Progenitor cell of endocrine pancreas (in vitro differentiated cells): ENCODE data around the gene MFSD2B. TPM values are rescaled to one million over a fixed set of nuclear protein-coding genes. Genes with fewer than 3 reads are reported as not detected.

Source experiments
- DNase-seq: peaks from one replicate; pipeline ENCODE4 v3.0.0; 2021; ENCODE audit warnings: low spot score; ENCODE audit not compliant: unreplicated experiment
- H3K27ac Mint-ChIP-seq: 2 replicates; pipeline ENCODE4 v1.8.0; 2021; ENCODE audit warnings: mild to moderate bottlenecking, moderate library complexity, mixed read lengths
- H3K27me3 Mint-ChIP-seq: 2 replicates; pipeline ENCODE4 v1.8.0; 2021; ENCODE audit warnings: mixed read lengths
- H3K36me3 Mint-ChIP-seq: 2 replicates; pipeline ENCODE4 v1.8.0; 2022; ENCODE audit warnings: mixed read lengths; ENCODE audit not compliant: insufficient read depth
- H3K4me1 Mint-ChIP-seq: 2 replicates; pipeline ENCODE4 v1.8.0; 2021; ENCODE audit warnings: low read depth, mixed read lengths
- H3K4me3 Mint-ChIP-seq: 2 replicates; pipeline ENCODE4 v1.8.0; 2021; ENCODE audit warnings: low read depth, mild to moderate bottlenecking, moderate library complexity, mixed read lengths
- H3K9me3 Mint-ChIP-seq: 2 replicates; pipeline ENCODE4 v1.8.0; 2021; ENCODE audit warnings: low read depth, mixed read lengths
- total RNA-seq: library from RNA; stranded (reverse); gene quantifications from 2 replicates; pipeline ENCODE4 v1.2.1, GENCODE V29; 2021
- TF ChIP-seq, protein P1 (sequence below): fragments of 200-600 bp; sonication (generic); IDR thresholded peaks from one replicate; pipeline ENCODE4 v1.5.0; 2021; ENCODE audit warnings: antibody characterized with exemption, mild to moderate bottlenecking; ENCODE audit not compliant: unreplicated experiment

Gene MFSD2B
- total RNA-seq, 1 donor from 2014 or later: 1.2 TPM

DNA sequence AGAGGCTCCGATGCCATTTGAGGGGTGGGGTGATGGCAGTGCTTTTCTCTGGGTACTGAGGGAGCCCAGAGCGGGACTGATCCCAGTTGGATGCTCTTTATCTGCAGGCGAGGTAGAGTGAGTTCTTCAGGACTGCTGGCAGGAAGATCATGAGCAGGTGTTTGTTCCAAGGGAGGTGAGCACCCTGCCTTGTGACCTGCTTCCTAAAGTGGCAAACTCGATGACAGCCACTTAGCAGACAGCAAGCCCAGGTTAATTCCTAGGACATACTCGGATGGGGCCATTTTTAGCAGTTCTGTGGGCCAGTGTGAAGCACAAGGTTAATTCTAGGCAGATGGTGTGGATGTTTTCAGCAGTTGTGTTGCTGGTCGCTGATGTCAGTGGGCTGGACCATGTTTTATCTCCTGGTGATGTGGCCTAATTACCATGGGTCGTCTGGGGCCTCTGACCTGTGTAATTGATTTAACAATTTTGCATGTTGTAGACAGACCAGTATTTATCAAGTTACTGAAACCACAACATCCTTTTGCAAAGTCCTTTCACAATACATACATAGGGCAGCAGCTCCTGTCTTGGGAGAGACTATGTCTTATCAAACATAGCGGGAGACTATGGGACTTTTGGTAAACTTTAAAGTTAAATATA lies 44.6 kb downstream of the MFSD2B start:
- H3K36me3 Mint-ChIP-seq: no peaks in the 10 kb centered on the region
- peaks cover 6% of the 10 kb centered on the region for H3K4me1 Mint-ChIP-seq
- no peaks in the 10 kb centered on the region for H3K27me3 Mint-ChIP-seq
- H3K27ac Mint-ChIP-seq: no peak overlapping the region
- H3K9me3 Mint-ChIP-seq: no peaks in the 10 kb centered on the region
- H3K4me3 Mint-ChIP-seq: no peak overlapping the region
- no peak for DNase-seq
- TF ChIP-seq, protein P1, sequence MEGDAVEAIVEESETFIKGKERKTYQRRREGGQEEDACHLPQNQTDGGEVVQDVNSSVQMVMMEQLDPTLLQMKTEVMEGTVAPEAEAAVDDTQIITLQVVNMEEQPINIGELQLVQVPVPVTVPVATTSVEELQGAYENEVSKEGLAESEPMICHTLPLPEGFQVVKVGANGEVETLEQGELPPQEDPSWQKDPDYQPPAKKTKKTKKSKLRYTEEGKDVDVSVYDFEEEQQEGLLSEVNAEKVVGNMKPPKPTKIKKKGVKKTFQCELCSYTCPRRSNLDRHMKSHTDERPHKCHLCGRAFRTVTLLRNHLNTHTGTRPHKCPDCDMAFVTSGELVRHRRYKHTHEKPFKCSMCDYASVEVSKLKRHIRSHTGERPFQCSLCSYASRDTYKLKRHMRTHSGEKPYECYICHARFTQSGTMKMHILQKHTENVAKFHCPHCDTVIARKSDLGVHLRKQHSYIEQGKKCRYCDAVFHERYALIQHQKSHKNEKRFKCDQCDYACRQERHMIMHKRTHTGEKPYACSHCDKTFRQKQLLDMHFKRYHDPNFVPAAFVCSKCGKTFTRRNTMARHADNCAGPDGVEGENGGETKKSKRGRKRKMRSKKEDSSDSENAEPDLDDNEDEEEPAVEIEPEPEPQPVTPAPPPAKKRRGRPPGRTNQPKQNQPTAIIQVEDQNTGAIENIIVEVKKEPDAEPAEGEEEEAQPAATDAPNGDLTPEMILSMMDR: no peak

DNA sequence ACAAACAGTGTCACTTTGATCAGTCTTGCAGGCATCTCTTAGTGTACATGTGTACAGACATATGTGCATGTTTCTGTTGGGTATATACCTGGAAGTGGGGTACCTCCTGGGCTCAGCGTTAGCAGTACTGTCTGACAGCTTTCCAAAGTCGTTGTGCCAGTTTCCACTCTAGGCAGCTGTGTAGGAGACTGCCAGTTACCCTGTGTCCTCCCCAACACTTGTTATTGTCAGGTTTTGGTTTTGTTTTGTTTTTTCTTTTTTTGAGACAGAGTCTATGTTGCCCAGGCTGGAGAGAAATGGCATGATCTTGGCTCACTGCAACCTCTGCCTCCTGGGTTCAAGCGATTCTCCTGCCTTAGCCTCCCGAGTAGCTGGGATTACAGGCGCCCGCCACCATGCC lies 45.9 kb downstream of the MFSD2B start:
- no peak overlapping the region for H3K4me3 Mint-ChIP-seq
- H3K27me3 Mint-ChIP-seq: no peaks in the 10 kb centered on the region
- no peak overlapping the region for H3K27ac Mint-ChIP-seq
- peaks cover 6% of the 10 kb centered on the region for H3K4me1 Mint-ChIP-seq
- H3K36me3 Mint-ChIP-seq: no peaks in the 10 kb centered on the region
- DNase-seq: no peak
- H3K9me3 Mint-ChIP-seq: no peaks in the 10 kb centered on the region
- TF ChIP-seq, protein P1: no peak

DNA sequence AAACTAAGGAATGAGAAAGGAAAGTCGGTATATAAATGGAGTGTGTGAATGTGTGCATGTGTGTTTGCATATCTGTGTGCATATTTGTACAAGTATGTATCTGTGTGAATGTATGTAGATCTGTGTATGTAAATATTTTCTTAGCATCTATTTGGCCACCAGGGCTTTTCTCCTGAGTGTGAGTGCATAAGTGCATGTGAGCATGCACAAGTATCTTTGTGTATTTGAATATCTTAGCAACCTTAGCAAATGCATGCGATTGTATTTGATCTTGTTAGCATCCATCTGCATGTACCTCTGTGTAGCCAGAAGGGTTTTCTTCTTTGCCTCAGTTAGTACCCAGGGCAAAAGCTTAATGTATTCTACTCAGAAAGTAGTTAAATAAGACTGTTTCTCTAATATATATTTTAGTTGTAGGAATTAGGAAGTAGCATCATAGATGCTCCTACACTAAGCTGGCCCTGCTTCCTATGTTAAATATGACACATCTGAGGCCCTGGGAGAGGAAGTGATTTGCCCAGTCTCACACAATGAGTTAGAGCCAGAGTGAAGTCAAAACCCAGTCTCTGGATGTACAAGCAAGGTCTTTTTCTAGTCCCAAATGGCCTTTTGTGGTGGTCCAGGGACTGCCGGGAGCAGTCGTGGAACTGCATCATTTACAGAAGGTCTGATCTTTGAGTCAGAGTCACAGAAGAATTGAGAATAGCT lies 48.8 kb downstream of the MFSD2B start:
- Mint-ChIP-seq H3K27me3 (no peaks in the 10 kb centered on the region), H3K27ac (no peak overlapping the region), H3K9me3 (no peaks in the 10 kb centered on the region), H3K36me3 (no peaks in the 10 kb centered on the region), H3K4me3 (no peak overlapping the region), H3K4me1 (peaks cover 6% of the 10 kb centered on the region)
- no peak for DNase-seq
- TF ChIP-seq, protein P1: no peak

DNA sequence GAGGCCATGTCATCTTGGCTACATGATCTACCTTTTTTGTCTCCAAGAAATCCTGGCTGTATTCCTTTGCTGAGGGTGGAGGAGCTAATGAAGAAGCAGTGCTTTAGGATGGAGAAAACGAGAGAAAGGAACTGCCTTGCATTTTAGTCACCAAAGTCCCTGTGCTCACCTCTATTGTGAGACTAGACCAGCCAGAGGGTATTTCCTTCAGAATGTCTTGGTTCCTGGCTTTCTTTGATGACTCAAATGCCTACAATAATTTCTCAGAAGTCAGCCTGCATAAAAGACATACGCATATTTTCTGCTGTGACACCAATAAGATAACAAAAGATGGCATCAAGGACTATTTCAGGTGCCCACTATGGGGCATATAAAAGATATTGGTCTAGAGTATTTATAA lies 55.5 kb downstream of the MFSD2B start:
- TF ChIP-seq, protein P1: no peak
- H3K27me3 Mint-ChIP-seq: no peaks in the 10 kb centered on the region
- no peaks in the 10 kb centered on the region for H3K9me3 Mint-ChIP-seq
- no peak overlapping the region for H3K4me3 Mint-ChIP-seq
- no peak overlapping the region for H3K27ac Mint-ChIP-seq
- DNase-seq: no peak
- peaks cover 12% of the 10 kb centered on the region for H3K36me3 Mint-ChIP-seq
- no peaks in the 10 kb centered on the region for H3K4me1 Mint-ChIP-seq

DNA sequence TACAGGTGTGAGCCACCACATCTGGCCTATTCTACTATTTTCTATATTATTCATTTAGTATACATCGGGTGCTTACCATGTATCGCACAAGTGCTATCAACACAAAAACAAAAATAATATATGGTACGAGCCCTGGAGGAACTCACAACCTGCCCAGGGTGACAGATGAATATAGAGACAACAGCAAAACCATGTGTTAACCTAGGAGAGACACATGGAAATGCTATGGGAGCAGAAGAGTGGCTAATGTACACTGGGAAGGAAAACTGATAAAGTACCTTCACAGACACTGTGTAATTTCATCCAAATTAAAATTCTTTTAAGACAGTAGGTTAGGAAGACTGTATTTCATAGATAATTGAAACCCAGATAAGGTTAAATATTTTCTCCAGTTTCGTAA lies 62.4 kb downstream of the MFSD2B start:
- H3K9me3 Mint-ChIP-seq: no peaks in the 10 kb centered on the region
- no peak overlapping the region for H3K4me3 Mint-ChIP-seq
- no peaks in the 10 kb centered on the region for H3K27me3 Mint-ChIP-seq
- H3K27ac Mint-ChIP-seq: no peak overlapping the region
- no peak for DNase-seq
- TF ChIP-seq, protein P1: no peak
- peaks cover 15% of the 10 kb centered on the region for H3K36me3 Mint-ChIP-seq
- peaks cover 12% of the 10 kb centered on the region for H3K4me1 Mint-ChIP-seq
